HG02938 (cell line): Measurements from ENCODE around the gene TIGIT.
A peak's percentile ranks its signal among the peaks of the same experiment; 100 is the strongest.

Experiments used
- ATAC-seq: cut with Tn5 transposase; IDR thresholded peaks from one replicate; pipeline ENCODE4 v1.9.1; 2021; ENCODE audit warnings: mild to moderate bottlenecking, moderate library complexity; ENCODE audit not compliant: unreplicated experiment

The TIGIT gene

GRCh38 chr3:114308830-114309229 is 15.0 kb downstream of the TIGIT start:
- ATAC-seq = peak; percentile 73

GRCh38 chr3:114310695-114311094 is 16.9 kb downstream of the TIGIT start:
- ATAC-seq = no peak

GRCh38 chr3:114313426-114313825 is 19.6 kb downstream of the TIGIT start:
- ATAC-seq = no peak

- no peak for ATAC-seq
These were observed 20.5 kb downstream of the TIGIT start for GRCh38 chr3:114314282-114314681.

GRCh38 chr3:114318295-114318694 is 24.5 kb downstream of the TIGIT start:
- ATAC-seq = no peak

GRCh38 chr3:114319453-114319852 is 25.6 kb downstream of the TIGIT start:
- ATAC-seq = no peak

GRCh38 chr3:114320246-114320645 is 26.4 kb downstream of the TIGIT start:
- ATAC-seq = no peak

- peak; percentile 73 for ATAC-seq
These were observed 29.9 kb downstream of the TIGIT start for GRCh38 chr3:114323546-114324254.

- no peak for ATAC-seq
These were observed 33.8 kb downstream of the TIGIT start for GRCh38 chr3:114327665-114328064.

GRCh38 chr3:114328345-114328744 is 34.5 kb downstream of the TIGIT start:
- ATAC-seq = no peak

GRCh38 chr3:114329823-114330222 is 36.0 kb downstream of the TIGIT start:
- no peak for ATAC-seq

- ATAC-seq = no peak
These were observed 37.2 kb downstream of the TIGIT start for GRCh38 chr3:114331007-114331406.

GRCh38 chr3:114331710-114332109 is 37.9 kb downstream of the TIGIT start:
- no peak for ATAC-seq

- ATAC-seq = peak; percentile 70
These were observed 38.7 kb downstream of the TIGIT start for GRCh38 chr3:114332342-114333179.

- no peak for ATAC-seq
These were observed 39.5 kb downstream of the TIGIT start for GRCh38 chr3:114333180-114333922.

GRCh38 chr3:114333923-114334240 is 40.1 kb downstream of the TIGIT start:
- ATAC-seq = no peak

GRCh38 chr3:114336122-114336697 is 42.4 kb downstream of the TIGIT start:
- ATAC-seq = no peak

GRCh38 chr3:114336857-114337256 is 43.0 kb downstream of the TIGIT start:
- no peak for ATAC-seq

GRCh38 chr3:114338651-114339357 is 45.0 kb downstream of the TIGIT start:
- ATAC-seq = no peak

- ATAC-seq = no peak
These were observed 50.7 kb downstream of the TIGIT start for GRCh38 chr3:114344492-114344891.

GRCh38 chr3:114350271-114350670 is 56.4 kb downstream of the TIGIT start:
- ATAC-seq = no peak
